WTC11 (cell line): ENCODE results near the gene MACROD2.

Source experiments
- CBFB ChIP-seq: sonication (generic); formaldehyde crosslinking; IDR thresholded peaks from 2 replicates; pipeline ENCODE4 v1.8.1; 2022; ENCODE audit warnings: mild to moderate bottlenecking, low read depth, missing genetic modification reagents
- FOXK1 ChIP-seq: sonication (generic); formaldehyde crosslinking; IDR thresholded peaks from 2 replicates; pipeline ENCODE4 v1.8.0; 2022; ENCODE audit warnings: mild to moderate bottlenecking, moderate library complexity, missing genetic modification reagents
- KAT7 ChIP-seq: sonication (generic); formaldehyde crosslinking; IDR thresholded peaks from 2 replicates; pipeline ENCODE4 v1.8.1; 2023; ENCODE audit warnings: missing genetic modification reagents, mild to moderate bottlenecking, borderline replicate concordance
- NFE2L1 ChIP-seq: sonication (generic); formaldehyde crosslinking; IDR thresholded peaks from 2 replicates; pipeline ENCODE4 v1.8.1; 2023; ENCODE audit warnings: missing genetic modification reagents
- NR1H2 ChIP-seq: sonication (generic); formaldehyde crosslinking; IDR thresholded peaks from 2 replicates; pipeline ENCODE4 v1.9.0; 2021; ENCODE audit warnings: mild to moderate bottlenecking, moderate library complexity, missing genetic modification reagents
- SMAD3 ChIP-seq: sonication (generic); formaldehyde crosslinking; IDR thresholded peaks from 2 replicates; pipeline ENCODE4 v1.8.0; 2022; ENCODE audit warnings: missing genetic modification reagents, mild to moderate bottlenecking, borderline replicate concordance
- TCF7 ChIP-seq: sonication (generic); formaldehyde crosslinking; IDR thresholded peaks from 2 replicates; pipeline ENCODE4 v1.8.0; 2022; ENCODE audit warnings: mild to moderate bottlenecking, low read depth, missing genetic modification reagents, moderate library complexity
- ZNF121 ChIP-seq: sonication (generic); formaldehyde crosslinking; IDR thresholded peaks from 2 replicates; pipeline ENCODE4 v1.8.0; 2023; ENCODE audit warnings: missing genetic modification reagents
- TF ChIP-seq, protein P1 (sequence below): fragments of 200-600 bp; IDR thresholded peaks from 2 replicates; pipeline ENCODE4 v1.8.0; 2022; ENCODE audit warnings: antibody characterized with exemption
- TF ChIP-seq, protein P2 (sequence below): sonication (generic); formaldehyde crosslinking; IDR thresholded peaks from 2 replicates; pipeline ENCODE4 v1.8.0; 2022; ENCODE audit warnings: missing genetic modification reagents
- TF ChIP-seq, protein P3 (sequence below): fragments of 250-450 bp; sonication (Bioruptor Pico); IDR thresholded peaks from 2 replicates; pipeline ENCODE4 v1.9.0; 2021; ENCODE audit warnings: mild to moderate bottlenecking
- TF ChIP-seq, protein P4 (sequence below): sonication (generic); formaldehyde crosslinking; IDR thresholded peaks from 2 replicates; pipeline ENCODE4 v1.8.1; 2022; ENCODE audit warnings: low read depth, missing genetic modification reagents, borderline replicate concordance
- TF ChIP-seq, protein P5 (sequence below): sonication (generic); formaldehyde crosslinking; IDR thresholded peaks from 2 replicates; pipeline ENCODE4 v1.8.0; 2022; ENCODE audit warnings: mild to moderate bottlenecking, missing genetic modification reagents

DNA sequence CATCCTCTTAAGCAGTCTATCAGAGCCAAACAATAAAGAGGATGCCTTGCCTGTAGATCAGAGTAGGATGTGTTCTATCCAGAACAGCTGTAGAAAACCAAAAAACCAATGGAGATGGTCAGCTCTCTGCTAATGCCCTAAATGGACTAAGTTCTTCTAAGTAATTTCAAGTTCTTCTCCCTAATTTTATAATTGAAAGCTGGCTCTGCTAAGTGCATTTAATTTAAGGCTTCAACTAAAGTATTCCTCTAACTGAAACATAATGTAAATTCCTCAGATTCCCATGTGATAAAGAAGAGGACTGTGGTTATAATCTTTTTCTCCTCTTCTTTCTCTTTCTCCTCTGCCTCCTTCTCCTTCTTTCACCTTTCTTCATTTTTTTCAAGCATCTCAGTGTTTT is 1868.4 kb downstream of the MACROD2 start:
- TF ChIP-seq, protein P1, sequence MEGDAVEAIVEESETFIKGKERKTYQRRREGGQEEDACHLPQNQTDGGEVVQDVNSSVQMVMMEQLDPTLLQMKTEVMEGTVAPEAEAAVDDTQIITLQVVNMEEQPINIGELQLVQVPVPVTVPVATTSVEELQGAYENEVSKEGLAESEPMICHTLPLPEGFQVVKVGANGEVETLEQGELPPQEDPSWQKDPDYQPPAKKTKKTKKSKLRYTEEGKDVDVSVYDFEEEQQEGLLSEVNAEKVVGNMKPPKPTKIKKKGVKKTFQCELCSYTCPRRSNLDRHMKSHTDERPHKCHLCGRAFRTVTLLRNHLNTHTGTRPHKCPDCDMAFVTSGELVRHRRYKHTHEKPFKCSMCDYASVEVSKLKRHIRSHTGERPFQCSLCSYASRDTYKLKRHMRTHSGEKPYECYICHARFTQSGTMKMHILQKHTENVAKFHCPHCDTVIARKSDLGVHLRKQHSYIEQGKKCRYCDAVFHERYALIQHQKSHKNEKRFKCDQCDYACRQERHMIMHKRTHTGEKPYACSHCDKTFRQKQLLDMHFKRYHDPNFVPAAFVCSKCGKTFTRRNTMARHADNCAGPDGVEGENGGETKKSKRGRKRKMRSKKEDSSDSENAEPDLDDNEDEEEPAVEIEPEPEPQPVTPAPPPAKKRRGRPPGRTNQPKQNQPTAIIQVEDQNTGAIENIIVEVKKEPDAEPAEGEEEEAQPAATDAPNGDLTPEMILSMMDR: no peak
- TF ChIP-seq NFE2L1 (CRISPR knock-in tag): no peak
- TF ChIP-seq TCF7 (CRISPR knock-in tag): no peak
- TF ChIP-seq, protein P2, sequence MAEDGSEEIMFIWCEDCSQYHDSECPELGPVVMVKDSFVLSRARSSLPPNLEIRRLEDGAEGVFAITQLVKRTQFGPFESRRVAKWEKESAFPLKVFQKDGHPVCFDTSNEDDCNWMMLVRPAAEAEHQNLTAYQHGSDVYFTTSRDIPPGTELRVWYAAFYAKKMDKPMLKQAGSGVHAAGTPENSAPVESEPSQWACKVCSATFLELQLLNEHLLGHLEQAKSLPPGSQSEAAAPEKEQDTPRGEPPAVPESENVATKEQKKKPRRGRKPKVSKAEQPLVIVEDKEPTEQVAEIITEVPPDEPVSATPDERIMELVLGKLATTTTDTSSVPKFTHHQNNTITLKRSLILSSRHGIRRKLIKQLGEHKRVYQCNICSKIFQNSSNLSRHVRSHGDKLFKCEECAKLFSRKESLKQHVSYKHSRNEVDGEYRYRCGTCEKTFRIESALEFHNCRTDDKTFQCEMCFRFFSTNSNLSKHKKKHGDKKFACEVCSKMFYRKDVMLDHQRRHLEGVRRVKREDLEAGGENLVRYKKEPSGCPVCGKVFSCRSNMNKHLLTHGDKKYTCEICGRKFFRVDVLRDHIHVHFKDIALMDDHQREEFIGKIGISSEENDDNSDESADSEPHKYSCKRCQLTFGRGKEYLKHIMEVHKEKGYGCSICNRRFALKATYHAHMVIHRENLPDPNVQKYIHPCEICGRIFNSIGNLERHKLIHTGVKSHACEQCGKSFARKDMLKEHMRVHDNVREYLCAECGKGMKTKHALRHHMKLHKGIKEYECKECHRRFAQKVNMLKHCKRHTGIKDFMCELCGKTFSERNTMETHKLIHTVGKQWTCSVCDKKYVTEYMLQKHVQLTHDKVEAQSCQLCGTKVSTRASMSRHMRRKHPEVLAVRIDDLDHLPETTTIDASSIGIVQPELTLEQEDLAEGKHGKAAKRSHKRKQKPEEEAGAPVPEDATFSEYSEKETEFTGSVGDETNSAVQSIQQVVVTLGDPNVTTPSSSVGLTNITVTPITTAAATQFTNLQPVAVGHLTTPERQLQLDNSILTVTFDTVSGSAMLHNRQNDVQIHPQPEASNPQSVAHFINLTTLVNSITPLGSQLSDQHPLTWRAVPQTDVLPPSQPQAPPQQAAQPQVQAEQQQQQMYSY: no peak
- TF ChIP-seq, protein P3, sequence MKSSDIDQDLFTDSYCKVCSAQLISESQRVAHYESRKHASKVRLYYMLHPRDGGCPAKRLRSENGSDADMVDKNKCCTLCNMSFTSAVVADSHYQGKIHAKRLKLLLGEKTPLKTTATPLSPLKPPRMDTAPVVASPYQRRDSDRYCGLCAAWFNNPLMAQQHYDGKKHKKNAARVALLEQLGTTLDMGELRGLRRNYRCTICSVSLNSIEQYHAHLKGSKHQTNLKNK (CRISPR knock-in tag): no peak
- TF ChIP-seq SMAD3 (CRISPR knock-in tag): no peak
- TF ChIP-seq, protein P4, sequence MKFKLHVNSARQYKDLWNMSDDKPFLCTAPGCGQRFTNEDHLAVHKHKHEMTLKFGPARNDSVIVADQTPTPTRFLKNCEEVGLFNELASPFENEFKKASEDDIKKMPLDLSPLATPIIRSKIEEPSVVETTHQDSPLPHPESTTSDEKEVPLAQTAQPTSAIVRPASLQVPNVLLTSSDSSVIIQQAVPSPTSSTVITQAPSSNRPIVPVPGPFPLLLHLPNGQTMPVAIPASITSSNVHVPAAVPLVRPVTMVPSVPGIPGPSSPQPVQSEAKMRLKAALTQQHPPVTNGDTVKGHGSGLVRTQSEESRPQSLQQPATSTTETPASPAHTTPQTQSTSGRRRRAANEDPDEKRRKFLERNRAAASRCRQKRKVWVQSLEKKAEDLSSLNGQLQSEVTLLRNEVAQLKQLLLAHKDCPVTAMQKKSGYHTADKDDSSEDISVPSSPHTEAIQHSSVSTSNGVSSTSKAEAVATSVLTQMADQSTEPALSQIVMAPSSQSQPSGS (CRISPR knock-in tag): no peak
- no peak for TF ChIP-seq FOXK1 (CRISPR knock-in tag)
- TF ChIP-seq, protein P5, sequence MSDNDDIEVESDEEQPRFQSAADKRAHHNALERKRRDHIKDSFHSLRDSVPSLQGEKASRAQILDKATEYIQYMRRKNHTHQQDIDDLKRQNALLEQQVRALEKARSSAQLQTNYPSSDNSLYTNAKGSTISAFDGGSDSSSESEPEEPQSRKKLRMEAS: no peak
- no peak for TF ChIP-seq CBFB (CRISPR knock-in tag)
- TF ChIP-seq NR1H2: no peak
- TF ChIP-seq ZNF121: no peak
- no peak for TF ChIP-seq KAT7
